ENCODE measurements around the gene CCL27. TPM values are rescaled to one million over a fixed set of nuclear protein-coding genes. Genes with fewer than 3 reads are reported as not detected.
A peak's percentile ranks its signal among the peaks of the same experiment; 100 is the strongest.

The CCL27 gene
- total RNA-seq, 2 donors from 2014 or later, result not detected

DNA sequence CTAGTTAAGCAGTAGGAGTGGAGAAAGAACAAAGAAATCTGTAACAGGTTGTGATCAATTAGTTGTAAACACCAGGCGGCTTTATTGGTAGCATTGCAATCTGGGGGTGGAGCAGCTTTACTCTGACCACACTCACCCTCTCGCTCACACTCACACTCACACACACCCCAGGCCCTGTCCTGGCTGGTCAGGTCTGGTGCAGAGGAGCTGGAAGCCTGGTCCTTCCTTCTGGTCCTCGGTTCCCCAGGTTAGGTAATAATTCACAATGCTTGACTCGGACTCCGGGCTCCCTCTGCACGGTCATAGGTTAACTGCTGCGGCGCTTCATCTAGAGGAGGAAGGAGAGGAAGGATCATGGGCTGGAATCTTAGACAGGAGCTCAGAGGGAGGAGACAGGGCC lies 27.1 kb upstream of the CCL27 start:
- H3K4me3 Mint-ChIP-seq, result no peak overlapping the region
- H3K27me3 Mint-ChIP-seq, result peaks cover 0 to 2% of the 10 kb centered on the region in 2 donors
- H3K4me1 Mint-ChIP-seq (ENCODE audit: low read depth in 2 of 2), result peaks cover 8 to 16% of the 10 kb centered on the region in 2 donors
- no peaks in the 10 kb centered on the region for H3K36me3 Mint-ChIP-seq
- H3K27ac Mint-ChIP-seq, result no peak overlapping the region
- DNase-seq (ENCODE audit: low spot score) (no peak), ATAC-seq (no peak)
- H3K9me3 Mint-ChIP-seq, result no peaks in the 10 kb centered on the region

DNA sequence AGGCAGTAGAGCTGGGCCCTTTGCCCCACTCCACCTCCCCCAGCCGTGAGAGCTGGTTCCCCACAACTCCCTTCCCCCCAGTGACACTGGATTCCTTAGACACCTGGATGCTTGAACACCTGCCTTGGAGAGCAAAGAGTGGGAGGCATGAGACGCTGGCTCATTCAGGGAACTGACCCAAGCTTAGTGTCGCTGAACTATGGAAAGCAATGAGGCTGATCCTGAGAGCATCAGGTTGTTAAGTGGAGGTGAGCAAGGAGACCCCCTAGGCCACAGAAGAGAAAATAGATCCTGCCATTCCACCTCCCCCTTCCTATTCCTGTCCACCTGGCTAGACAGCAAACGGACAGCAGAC lies 26.6 kb upstream of the CCL27 start:
- H3K4me1 Mint-ChIP-seq (ENCODE audit: low read depth in 2 of 2), result peaks cover 12 to 20% of the 10 kb centered on the region in 2 donors
- DNase-seq (ENCODE audit: low spot score) (no peak), ATAC-seq (no peak)
- H3K27me3 Mint-ChIP-seq, result peaks cover 0 to 2% of the 10 kb centered on the region in 2 donors
- H3K36me3 Mint-ChIP-seq, result no peaks in the 10 kb centered on the region
- no peak overlapping the region for H3K4me3 Mint-ChIP-seq
- no peak overlapping the region for H3K27ac Mint-ChIP-seq
- no peaks in the 10 kb centered on the region for H3K9me3 Mint-ChIP-seq

- H3K4me3 Mint-ChIP-seq, result no peak overlapping the region
- H3K27ac Mint-ChIP-seq, result no peak overlapping the region
- peaks cover 16 to 24% of the 10 kb centered on the region in 2 donors for H3K4me1 Mint-ChIP-seq (ENCODE audit: low read depth in 2 of 2)
- no peaks in the 10 kb centered on the region for H3K9me3 Mint-ChIP-seq
- peaks cover 0 to 2% of the 10 kb centered on the region in 2 donors for H3K27me3 Mint-ChIP-seq
- ATAC-seq, result no peak
- H3K36me3 Mint-ChIP-seq, result no peaks in the 10 kb centered on the region
- DNase-seq (ENCODE audit: low spot score), result no peak
Observed at GRCh38 chr9:34688329-34689115, 26.1 kb upstream of the CCL27 start.

- DNase-seq (ENCODE audit: low spot score) (no peak), ATAC-seq (no peak)
- Mint-ChIP-seq H3K4me1 (ENCODE audit: low read depth in 2 of 2) (peaks cover 16 to 24% of the 10 kb centered on the region in 2 donors), H3K27ac (no peak overlapping the region), H3K36me3 (no peaks in the 10 kb centered on the region), H3K9me3 (no peaks in the 10 kb centered on the region), H3K4me3 (no peak overlapping the region), H3K27me3 (no peaks in the 10 kb centered on the region)
Observed at GRCh38 chr9:34687276-34688030, 25.0 kb upstream of the CCL27 start.

DNA sequence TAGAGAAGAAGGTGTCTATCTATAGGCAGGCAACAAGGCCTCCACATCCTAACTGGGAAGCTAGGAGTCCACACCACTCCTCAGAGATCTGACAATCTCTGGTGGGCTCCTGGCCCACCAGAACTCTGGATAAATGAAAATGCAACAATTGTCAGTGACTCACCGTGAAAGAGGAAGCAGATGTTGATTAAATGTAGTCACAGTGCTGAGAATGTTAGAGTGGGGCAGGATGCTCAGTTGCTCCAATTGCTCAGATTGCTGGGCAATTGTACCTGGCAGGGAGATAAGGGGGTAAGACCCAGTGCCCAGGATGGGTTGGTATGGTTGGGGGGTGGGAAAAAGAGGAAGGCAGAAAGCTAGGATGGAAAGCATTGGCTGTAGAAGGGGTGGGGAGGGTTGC lies 24.3 kb upstream of the CCL27 start:
- no peaks in the 10 kb centered on the region for H3K9me3 Mint-ChIP-seq
- ATAC-seq (no peak), DNase-seq (ENCODE audit: low spot score) (no peak)
- peaks cover 16 to 24% of the 10 kb centered on the region in 2 donors for H3K4me1 Mint-ChIP-seq (ENCODE audit: low read depth in 2 of 2)
- H3K36me3 Mint-ChIP-seq, result no peaks in the 10 kb centered on the region
- H3K4me3 Mint-ChIP-seq, result no peak overlapping the region
- H3K27me3 Mint-ChIP-seq, result no peaks in the 10 kb centered on the region
- H3K27ac Mint-ChIP-seq, result no peak overlapping the region

- Mint-ChIP-seq H3K4me1 (ENCODE audit: low read depth in 2 of 2) (peaks cover 14 to 24% of the 10 kb centered on the region in 2 donors), H3K27ac (no peak overlapping the region), H3K4me3 (no peak overlapping the region), H3K27me3 (no peaks in the 10 kb centered on the region), H3K9me3 (no peaks in the 10 kb centered on the region), H3K36me3 (no peaks in the 10 kb centered on the region)
- ATAC-seq (no peak), DNase-seq (ENCODE audit: low spot score) (no peak)
Observed at GRCh38 chr9:34686231-34686630, 23.8 kb upstream of the CCL27 start.

DNA sequence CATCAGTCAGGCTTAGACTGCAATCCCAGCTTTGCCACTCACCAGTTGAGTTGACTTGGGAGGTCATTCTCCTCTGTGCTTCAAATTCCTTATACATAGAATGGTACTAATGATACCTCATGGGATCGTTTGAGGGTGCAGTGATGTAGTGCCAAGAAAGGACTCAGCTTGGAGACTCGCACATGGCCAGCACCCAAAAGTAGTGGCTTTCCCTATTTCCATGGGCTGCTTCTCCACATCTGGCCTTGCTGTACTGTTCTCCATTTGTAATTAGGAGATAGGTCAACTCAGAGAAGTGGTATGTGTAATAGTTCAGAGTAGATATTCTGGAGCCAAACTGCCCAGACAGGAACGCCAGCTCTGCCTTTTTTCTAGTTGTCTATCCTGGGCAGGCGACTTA lies 23.1 kb upstream of the CCL27 start:
- DNase-seq (ENCODE audit: low spot score) (no peak), ATAC-seq (no peak)
- Mint-ChIP-seq H3K27me3 (no peaks in the 10 kb centered on the region), H3K27ac (no peak overlapping the region), H3K4me3 (no peak overlapping the region), H3K4me1 (ENCODE audit: low read depth in 2 of 2) (peaks cover 13 to 24% of the 10 kb centered on the region in 2 donors), H3K36me3 (no peaks in the 10 kb centered on the region), H3K9me3 (no peaks in the 10 kb centered on the region)

DNA sequence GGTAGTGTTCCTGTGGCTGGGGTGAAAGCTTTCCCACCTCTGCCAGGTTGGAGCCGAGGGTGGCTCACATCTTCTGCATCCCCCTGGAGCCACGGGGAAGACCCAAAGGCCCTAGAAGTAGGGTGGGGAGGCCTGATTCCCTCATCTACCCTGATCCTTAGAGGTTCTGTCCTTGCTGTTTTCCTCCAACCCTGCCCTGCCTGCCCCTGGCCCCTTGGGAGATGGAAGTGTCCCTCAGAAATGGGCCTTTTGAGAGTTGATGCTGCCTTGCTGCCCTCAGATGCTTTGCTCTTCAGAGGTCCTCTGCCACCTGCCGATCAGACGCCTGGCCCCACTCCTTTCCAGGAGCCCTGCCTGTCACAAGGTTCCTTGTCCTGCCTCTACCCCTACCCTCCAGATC lies 22.4 kb upstream of the CCL27 start:
- H3K36me3 Mint-ChIP-seq, result no peaks in the 10 kb centered on the region
- H3K4me3 Mint-ChIP-seq, result no peak overlapping the region
- H3K27me3 Mint-ChIP-seq, result no peaks in the 10 kb centered on the region
- H3K27ac Mint-ChIP-seq, result no peak overlapping the region
- no peaks in the 10 kb centered on the region for H3K9me3 Mint-ChIP-seq
- DNase-seq (ENCODE audit: low spot score) (no peak), ATAC-seq (no peak)
- peaks cover 13 to 24% of the 10 kb centered on the region in 2 donors for H3K4me1 Mint-ChIP-seq (ENCODE audit: low read depth in 2 of 2)

DNA sequence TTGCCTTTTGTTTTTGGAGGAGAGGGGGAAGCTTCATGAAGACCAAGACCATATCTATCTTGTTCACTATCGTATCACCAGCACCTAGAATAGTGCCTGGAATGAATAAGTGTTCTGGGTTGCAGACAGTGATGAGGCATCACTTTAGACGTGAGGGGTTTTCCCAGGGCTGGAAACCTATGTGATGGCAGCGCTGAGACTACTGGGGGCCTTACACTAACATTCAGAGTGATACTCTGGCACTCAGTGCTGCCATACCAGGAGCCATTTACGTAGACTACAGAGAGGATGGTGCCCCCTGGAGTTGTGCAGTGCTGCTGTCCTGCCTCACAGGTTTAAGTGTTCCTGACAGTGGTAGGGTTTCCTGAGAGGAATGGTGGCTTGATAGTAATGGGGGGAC lies 21.7 kb upstream of the CCL27 start:
- Mint-ChIP-seq H3K27ac (no peak overlapping the region), H3K27me3 (no peaks in the 10 kb centered on the region), H3K4me1 (ENCODE audit: low read depth in 2 of 2) (peaks cover 13 to 24% of the 10 kb centered on the region in 2 donors), H3K4me3 (no peak overlapping the region), H3K9me3 (no peaks in the 10 kb centered on the region), H3K36me3 (no peaks in the 10 kb centered on the region)
- peak in 1 of 2 donors; percentile 83 for ATAC-seq
- DNase-seq (ENCODE audit: low spot score), result no peak

GRCh38 chr9:34675869-34676268 lies 13.4 kb upstream of the CCL27 start:
- DNase-seq (ENCODE audit: low spot score), result no peak
- Mint-ChIP-seq H3K27ac (no peak overlapping the region), H3K9me3 (no peaks in the 10 kb centered on the region), H3K4me3 (no peak overlapping the region), H3K4me1 (ENCODE audit: low read depth in 2 of 2) (peaks cover 0 to 3% of the 10 kb centered on the region in 2 donors), H3K27me3 (no peaks in the 10 kb centered on the region), H3K36me3 (no peaks in the 10 kb centered on the region)
- no peak for ATAC-seq

- Mint-ChIP-seq H3K27me3 (no peaks in the 10 kb centered on the region), H3K9me3 (no peaks in the 10 kb centered on the region), H3K27ac (no peak overlapping the region), H3K4me3 (no peak overlapping the region), H3K4me1 (ENCODE audit: low read depth in 2 of 2) (peaks cover 0 to 3% of the 10 kb centered on the region in 2 donors), H3K36me3 (no peaks in the 10 kb centered on the region)
- ATAC-seq (peak; percentile 61 to 68), DNase-seq (ENCODE audit: low spot score) (no peak)
Observed at GRCh38 chr9:34675048-34675714, 12.7 kb upstream of the CCL27 start.

- DNase-seq (ENCODE audit: low spot score) (no peak), ATAC-seq (no peak)
- Mint-ChIP-seq H3K27me3 (no peaks in the 10 kb centered on the region), H3K27ac (no peak overlapping the region), H3K9me3 (no peaks in the 10 kb centered on the region), H3K4me3 (no peak overlapping the region), H3K36me3 (no peaks in the 10 kb centered on the region), H3K4me1 (ENCODE audit: low read depth in 2 of 2) (peaks cover 0 to 3% of the 10 kb centered on the region in 2 donors)
Observed at GRCh38 chr9:34674440-34674839, 12.0 kb upstream of the CCL27 start.

DNA sequence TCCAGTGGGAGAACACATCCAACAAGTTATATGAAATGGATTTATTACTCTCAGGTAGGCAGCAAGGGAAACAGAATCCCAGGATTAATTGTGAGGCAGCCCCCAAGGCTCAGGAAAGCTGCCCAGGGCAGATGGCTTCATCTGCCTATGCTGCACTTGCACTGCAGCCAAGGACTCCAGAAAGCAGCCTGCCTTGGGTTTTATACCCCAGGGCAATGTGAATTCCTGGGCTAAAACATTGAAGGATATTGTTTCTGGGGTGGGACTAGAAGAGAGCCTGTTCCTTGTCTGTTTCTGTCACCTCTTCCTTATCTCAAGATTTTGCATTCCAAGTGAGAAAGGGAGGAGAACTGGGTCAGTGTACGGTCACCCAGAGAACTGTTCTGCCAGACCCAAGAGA lies 8.8 kb upstream of the CCL27 start:
- no peaks in the 10 kb centered on the region for H3K36me3 Mint-ChIP-seq
- H3K27ac Mint-ChIP-seq, result no peak overlapping the region
- DNase-seq (ENCODE audit: low spot score) (no peak), ATAC-seq (no peak)
- H3K4me1 Mint-ChIP-seq (ENCODE audit: low read depth in 2 of 2), result peaks cover 5 to 7% of the 10 kb centered on the region in 2 donors
- H3K4me3 Mint-ChIP-seq, result no peak overlapping the region
- H3K27me3 Mint-ChIP-seq, result no peaks in the 10 kb centered on the region
- no peaks in the 10 kb centered on the region for H3K9me3 Mint-ChIP-seq
